Measurements from ENCODE around the gene PACS1. TPM values are rescaled to one million over a fixed set of nuclear protein-coding genes. Genes with fewer than 3 reads are reported as not detected.

The PACS1 gene
- total RNA-seq, 1 donor from 2014 or later, result 13.6 TPM

DNA sequence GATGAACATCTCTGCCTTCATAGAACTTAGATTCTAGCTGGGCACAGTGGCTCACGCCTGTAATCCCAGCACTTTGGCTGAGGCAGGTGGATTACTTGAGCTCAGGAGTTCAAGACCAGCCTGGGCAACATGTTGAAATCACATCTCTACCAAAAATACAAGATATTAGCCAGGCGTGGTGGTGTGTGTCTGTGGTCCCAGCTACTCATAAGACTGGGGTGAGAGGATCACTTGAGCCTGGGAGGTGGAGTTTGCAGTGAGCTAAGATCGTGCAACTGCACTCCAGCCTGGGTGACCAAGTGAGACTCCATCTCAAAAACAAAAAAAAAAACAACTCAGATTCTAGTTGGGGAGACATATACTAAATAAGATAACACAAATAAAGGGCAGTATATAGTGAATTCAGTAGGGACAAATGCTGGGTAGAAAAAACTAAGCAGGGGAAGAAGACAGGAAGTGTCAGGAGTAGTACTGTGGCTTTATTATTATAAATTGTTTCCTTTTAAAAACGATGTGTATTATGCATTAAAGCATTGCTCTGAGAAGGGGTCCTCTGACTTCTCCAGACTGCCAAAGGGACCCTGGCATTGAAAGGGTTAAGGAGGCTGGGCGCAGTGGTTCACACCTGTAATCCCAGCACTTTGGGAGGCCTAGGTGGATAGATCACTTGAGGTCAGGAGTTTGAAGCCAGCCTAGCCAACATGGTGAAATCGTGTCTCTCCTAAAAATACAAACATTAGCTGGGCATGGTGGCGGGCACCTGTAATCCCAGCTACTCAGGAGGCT lies 46.7 kb downstream of the PACS1 start:
- Histone ChIP-seq H3K36me3 (ENCODE audit: control insufficient read depth in 3 of 3, insufficient read depth in 3 of 3, low read length in 3 of 3) (no peaks in the 10 kb centered on the region), H3K9me3 (ENCODE audit: control insufficient read depth in 3 of 3, low read length in 3 of 3) (no peaks in the 10 kb centered on the region), H3K4me1 (ENCODE audit: control insufficient read depth in 3 of 3, insufficient read depth in 3 of 3, low read length in 3 of 3) (peaks cover 2 to 13% (median 5%) of the 10 kb centered on the region in 3 donors), H3K27ac (ENCODE audit: low read depth, low read length) (no peak overlapping the region), H3K27me3 (ENCODE audit: control insufficient read depth in 3 of 3, insufficient read depth in 3 of 3, low read length in 3 of 3) (no peaks in the 10 kb centered on the region), H3K4me3 (ENCODE audit: low read length in 3 of 3) (no peak overlapping the region), H3K9ac (ENCODE audit: low read depth in 1 of 3, low read length in 3 of 3) (no peak overlapping the region)

DNA sequence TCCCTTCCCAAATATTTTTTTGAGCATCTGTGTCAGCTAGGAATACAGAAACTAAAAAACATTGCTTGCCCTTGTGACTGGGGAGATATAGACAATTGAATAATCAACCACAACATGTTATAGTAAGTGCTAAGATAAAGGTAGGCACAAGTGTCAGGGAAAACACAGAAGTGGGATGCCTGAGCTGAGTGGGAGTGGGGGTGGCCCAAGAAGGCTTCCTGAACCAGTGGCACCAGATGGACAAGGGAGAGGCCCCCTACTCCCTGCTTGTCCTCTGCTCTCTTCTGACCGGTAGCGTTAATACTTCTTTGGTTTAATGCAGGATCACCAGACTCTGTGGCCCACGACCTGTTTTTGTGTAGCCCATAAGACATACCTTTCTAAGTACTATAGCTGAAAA lies 48.8 kb downstream of the PACS1 start:
- Histone ChIP-seq H3K4me3 (ENCODE audit: low read length in 3 of 3) (no peak overlapping the region), H3K4me1 (ENCODE audit: control insufficient read depth in 3 of 3, insufficient read depth in 3 of 3, low read length in 3 of 3) (peaks cover 0 to 5% (median 0%) of the 10 kb centered on the region in 3 donors), H3K9me3 (ENCODE audit: control insufficient read depth in 3 of 3, low read length in 3 of 3) (no peaks in the 10 kb centered on the region), H3K36me3 (ENCODE audit: control insufficient read depth in 3 of 3, insufficient read depth in 3 of 3, low read length in 3 of 3) (no peaks in the 10 kb centered on the region), H3K27me3 (ENCODE audit: control insufficient read depth in 3 of 3, insufficient read depth in 3 of 3, low read length in 3 of 3) (no peaks in the 10 kb centered on the region), H3K9ac (ENCODE audit: low read depth in 1 of 3, low read length in 3 of 3) (no peak overlapping the region), H3K27ac (ENCODE audit: low read depth, low read length) (no peak overlapping the region)

DNA sequence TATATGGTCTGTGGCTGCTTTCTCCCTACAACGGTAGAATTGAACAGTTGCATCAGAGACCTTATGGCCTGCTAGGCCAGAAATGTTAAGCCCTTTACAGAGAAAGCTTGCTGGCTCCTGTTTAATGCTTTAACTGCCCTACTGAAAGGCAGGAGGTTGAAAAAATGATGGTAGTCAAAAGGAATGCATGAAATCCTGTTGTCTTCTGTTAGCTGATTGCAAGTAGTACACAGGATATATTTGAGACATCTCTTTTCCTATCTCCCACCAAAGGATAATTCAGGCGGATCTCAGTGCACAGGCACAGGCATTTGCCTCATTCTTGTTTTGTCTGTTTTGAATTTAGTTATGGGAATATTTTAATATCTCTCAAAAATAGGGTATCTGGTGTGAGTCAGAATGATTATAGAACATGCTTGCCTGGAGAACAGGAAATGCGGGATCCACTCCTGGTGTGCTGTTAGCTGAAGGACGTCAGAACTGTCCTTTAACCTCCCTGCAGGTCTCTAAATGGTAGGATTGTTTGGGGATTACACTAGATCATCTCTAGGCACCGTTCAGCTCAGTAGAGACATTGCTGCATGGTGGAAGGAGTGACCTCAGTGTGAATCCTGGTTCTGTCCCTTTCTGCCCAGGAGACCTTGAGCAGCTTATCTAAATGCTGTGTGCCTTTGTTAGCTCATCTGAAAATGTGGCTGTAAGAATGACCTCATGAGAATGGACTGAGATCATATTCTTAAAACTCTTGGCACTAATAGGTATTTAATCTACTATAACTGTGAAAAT lies 49.5 kb downstream of the PACS1 start:
- no peak overlapping the region for H3K27ac ChIP-seq (ENCODE audit: low read depth, low read length)
- H3K27me3 ChIP-seq (ENCODE audit: control insufficient read depth in 3 of 3, insufficient read depth in 3 of 3, low read length in 3 of 3), result no peaks in the 10 kb centered on the region
- no peak overlapping the region for H3K4me3 ChIP-seq (ENCODE audit: low read length in 3 of 3)
- no peaks in the 10 kb centered on the region for H3K9me3 ChIP-seq (ENCODE audit: control insufficient read depth in 3 of 3, low read length in 3 of 3)
- peaks cover 0 to 5% (median 0%) of the 10 kb centered on the region in 3 donors for H3K4me1 ChIP-seq (ENCODE audit: control insufficient read depth in 3 of 3, insufficient read depth in 3 of 3, low read length in 3 of 3)
- no peaks in the 10 kb centered on the region for H3K36me3 ChIP-seq (ENCODE audit: control insufficient read depth in 3 of 3, insufficient read depth in 3 of 3, low read length in 3 of 3)
- no peak overlapping the region for H3K9ac ChIP-seq (ENCODE audit: low read depth in 1 of 3, low read length in 3 of 3)

DNA sequence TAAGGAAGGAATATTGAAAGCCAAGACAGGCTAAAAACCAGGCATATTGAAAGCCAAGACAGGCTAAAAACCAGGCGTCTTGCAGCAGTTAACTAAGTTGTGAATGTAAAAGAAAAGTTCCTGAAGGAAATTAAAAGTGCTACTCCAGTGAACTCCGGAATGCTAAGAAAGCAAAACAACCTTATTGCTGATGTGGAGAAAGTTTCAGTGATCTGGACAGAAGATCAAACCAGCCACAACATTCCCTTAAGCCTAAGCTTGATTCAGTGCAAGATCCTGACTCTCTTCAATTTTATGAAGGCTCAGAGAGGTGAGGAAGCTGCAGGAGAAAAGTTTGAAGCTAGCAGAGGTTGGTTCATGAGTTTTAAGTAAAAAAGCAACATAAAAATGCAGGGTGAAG lies 51.4 kb downstream of the PACS1 start:
- H3K4me1 ChIP-seq (ENCODE audit: control insufficient read depth in 3 of 3, insufficient read depth in 3 of 3, low read length in 3 of 3), result peaks cover 4 to 9% (median 4%) of the 10 kb centered on the region in 3 donors

DNA sequence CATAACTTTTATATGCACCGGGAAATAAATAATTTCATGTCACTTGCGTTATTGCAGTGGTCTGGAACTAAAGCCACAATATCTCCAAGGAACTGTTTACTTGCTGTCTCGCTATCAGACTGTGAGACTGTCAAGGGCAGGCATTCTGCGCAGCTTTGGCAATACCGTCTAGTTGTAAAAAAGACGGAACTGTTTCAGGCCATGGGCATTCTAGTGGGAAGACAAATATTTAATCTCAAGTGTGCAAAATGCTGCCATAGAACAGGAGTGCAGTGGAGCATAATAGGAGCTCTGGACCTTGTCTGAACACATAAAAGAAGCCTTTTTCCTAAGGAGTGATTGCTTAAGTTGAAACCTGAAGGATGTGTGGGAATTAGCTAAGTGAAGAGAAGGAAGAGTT lies 53.8 kb downstream of the PACS1 start:
- H3K27me3 ChIP-seq (ENCODE audit: control insufficient read depth in 3 of 3, insufficient read depth in 3 of 3, low read length in 3 of 3), result no peaks in the 10 kb centered on the region
- H3K4me3 ChIP-seq (ENCODE audit: low read length in 3 of 3), result no peak overlapping the region
- no peaks in the 10 kb centered on the region for H3K36me3 ChIP-seq (ENCODE audit: control insufficient read depth in 3 of 3, insufficient read depth in 3 of 3, low read length in 3 of 3)
- no peak overlapping the region for H3K9ac ChIP-seq (ENCODE audit: low read depth in 1 of 3, low read length in 3 of 3)
- no peak overlapping the region for H3K27ac ChIP-seq (ENCODE audit: low read depth, low read length)
- no peaks in the 10 kb centered on the region for H3K9me3 ChIP-seq (ENCODE audit: control insufficient read depth in 3 of 3, low read length in 3 of 3)
- peaks cover 16 to 19% (median 17%) of the 10 kb centered on the region in 3 donors for H3K4me1 ChIP-seq (ENCODE audit: control insufficient read depth in 3 of 3, insufficient read depth in 3 of 3, low read length in 3 of 3)

More for the DNA sequence above, 51.4 kb downstream of the PACS1 start:
- no peaks in the 10 kb centered on the region for H3K9me3 ChIP-seq (ENCODE audit: control insufficient read depth in 3 of 3, low read length in 3 of 3)
- H3K9ac ChIP-seq (ENCODE audit: low read depth in 1 of 3, low read length in 3 of 3), result no peak overlapping the region
- no peak overlapping the region for H3K27ac ChIP-seq (ENCODE audit: low read depth, low read length)
- H3K4me3 ChIP-seq (ENCODE audit: low read length in 3 of 3), result no peak overlapping the region
- no peaks in the 10 kb centered on the region for H3K36me3 ChIP-seq (ENCODE audit: control insufficient read depth in 3 of 3, insufficient read depth in 3 of 3, low read length in 3 of 3)
- H3K27me3 ChIP-seq (ENCODE audit: control insufficient read depth in 3 of 3, insufficient read depth in 3 of 3, low read length in 3 of 3), result no peaks in the 10 kb centered on the region

DNA sequence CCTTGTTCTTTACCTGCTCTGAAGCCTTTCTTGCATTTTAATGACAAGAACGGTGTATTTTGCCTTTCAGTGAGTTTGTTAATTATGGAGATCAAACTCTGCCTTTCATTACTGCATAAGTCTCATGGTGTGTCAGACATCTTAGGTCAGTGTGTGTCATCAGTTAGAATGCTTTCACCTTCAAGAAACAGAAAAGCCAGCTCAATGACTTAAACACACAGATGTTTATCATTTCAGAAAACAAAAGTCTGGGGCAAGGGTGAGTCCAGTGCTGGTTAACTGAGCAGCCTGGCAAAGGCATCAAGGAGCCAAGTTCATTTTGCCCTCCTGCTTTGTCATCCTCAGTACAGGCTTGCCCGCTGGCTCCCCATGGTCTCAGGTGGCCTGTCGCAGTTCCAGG lies 54.5 kb downstream of the PACS1 start:
- Histone ChIP-seq H3K4me1 (ENCODE audit: control insufficient read depth in 3 of 3, insufficient read depth in 3 of 3, low read length in 3 of 3) (peaks cover 16 to 18% (median 17%) of the 10 kb centered on the region in 3 donors), H3K27me3 (ENCODE audit: control insufficient read depth in 3 of 3, insufficient read depth in 3 of 3, low read length in 3 of 3) (no peaks in the 10 kb centered on the region), H3K9me3 (ENCODE audit: control insufficient read depth in 3 of 3, low read length in 3 of 3) (no peaks in the 10 kb centered on the region), H3K4me3 (ENCODE audit: low read length in 3 of 3) (no peak overlapping the region), H3K36me3 (ENCODE audit: control insufficient read depth in 3 of 3, insufficient read depth in 3 of 3, low read length in 3 of 3) (no peaks in the 10 kb centered on the region), H3K27ac (ENCODE audit: low read depth, low read length) (no peak overlapping the region), H3K9ac (ENCODE audit: low read depth in 1 of 3, low read length in 3 of 3) (no peak overlapping the region)

DNA sequence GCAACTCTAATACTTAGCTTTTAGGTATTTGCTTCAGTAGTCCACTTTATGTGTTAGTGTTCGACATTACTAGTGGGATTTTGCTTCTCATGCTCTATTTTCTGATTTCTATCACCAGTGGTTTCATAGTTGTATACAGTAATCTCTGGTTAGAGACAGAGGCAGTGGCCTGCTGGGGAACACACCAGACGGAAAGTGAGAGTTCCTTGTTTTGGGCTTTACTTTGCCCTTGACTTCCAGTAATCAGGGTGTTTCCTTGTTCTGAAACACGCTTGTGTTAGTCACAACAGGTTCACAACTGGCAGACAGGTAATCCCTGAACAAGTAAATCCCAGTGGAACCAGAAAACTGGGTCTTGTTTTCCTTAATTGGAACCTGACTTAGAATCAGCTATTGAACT lies 56.0 kb downstream of the PACS1 start:
- H3K9ac ChIP-seq (ENCODE audit: low read depth in 1 of 3, low read length in 3 of 3), result peak overlapping the region in 1 of 3 donors; percentile 44

DNA sequence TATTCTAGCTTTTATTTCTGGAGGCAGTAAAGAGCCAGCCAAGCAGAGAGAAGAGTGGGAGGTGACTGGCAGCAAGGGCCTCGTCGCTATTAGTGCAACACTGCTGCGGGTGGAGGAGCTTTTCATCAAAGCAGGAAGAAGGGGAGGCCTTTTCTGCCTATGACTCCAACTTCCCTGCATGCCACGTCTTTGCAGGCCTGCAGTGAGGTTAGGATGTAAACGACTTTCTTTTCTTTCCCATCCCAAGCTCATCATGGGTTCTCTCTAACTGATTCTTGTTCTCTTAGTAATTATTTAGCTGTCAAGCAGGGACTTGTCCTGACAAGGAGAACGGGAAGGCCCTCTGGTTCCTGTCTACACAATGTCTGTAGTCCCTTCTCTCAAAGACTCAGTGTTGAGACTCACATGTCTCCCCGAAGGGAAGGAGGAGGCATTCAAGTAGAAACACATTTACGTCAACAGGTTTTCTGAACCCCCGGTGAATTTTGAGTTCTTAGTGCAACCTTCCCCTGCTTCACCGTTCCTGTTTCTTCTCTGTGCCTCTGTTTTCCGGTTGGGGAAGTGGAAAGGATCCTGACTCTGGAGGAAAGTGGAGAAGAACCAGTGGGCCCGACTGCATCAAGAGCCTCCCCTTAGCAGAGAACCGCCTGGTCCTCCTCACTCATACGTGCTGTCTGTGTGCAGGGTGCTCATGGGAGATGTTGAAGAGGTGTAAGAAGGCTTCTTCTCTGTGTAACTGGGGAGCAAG lies 56.9 kb downstream of the PACS1 start:
- H3K4me1 ChIP-seq (ENCODE audit: control insufficient read depth in 3 of 3, insufficient read depth in 3 of 3, low read length in 3 of 3), result peaks cover 16 to 18% (median 17%) of the 10 kb centered on the region in 3 donors
- H3K4me3 ChIP-seq (ENCODE audit: low read length in 3 of 3), result peak overlapping the region in 2 of 3 donors; percentile 15 to 18
- H3K27me3 ChIP-seq (ENCODE audit: control insufficient read depth in 3 of 3, insufficient read depth in 3 of 3, low read length in 3 of 3), result no peaks in the 10 kb centered on the region
- no peaks in the 10 kb centered on the region for H3K9me3 ChIP-seq (ENCODE audit: control insufficient read depth in 3 of 3, low read length in 3 of 3)
- no peaks in the 10 kb centered on the region for H3K36me3 ChIP-seq (ENCODE audit: control insufficient read depth in 3 of 3, insufficient read depth in 3 of 3, low read length in 3 of 3)
- peak overlapping the region in 2 of 3 donors; percentile 39 to 40 for H3K9ac ChIP-seq (ENCODE audit: low read depth in 1 of 3, low read length in 3 of 3)
- peak overlapping the region; percentile 68 for H3K27ac ChIP-seq (ENCODE audit: low read depth, low read length)

More for the DNA sequence above, 56.0 kb downstream of the PACS1 start:
- no peaks in the 10 kb centered on the region for H3K27me3 ChIP-seq (ENCODE audit: control insufficient read depth in 3 of 3, insufficient read depth in 3 of 3, low read length in 3 of 3)
- H3K36me3 ChIP-seq (ENCODE audit: control insufficient read depth in 3 of 3, insufficient read depth in 3 of 3, low read length in 3 of 3), result no peaks in the 10 kb centered on the region
- no peak overlapping the region for H3K4me3 ChIP-seq (ENCODE audit: low read length in 3 of 3)
- no peaks in the 10 kb centered on the region for H3K9me3 ChIP-seq (ENCODE audit: control insufficient read depth in 3 of 3, low read length in 3 of 3)
- peaks cover 16 to 18% (median 17%) of the 10 kb centered on the region in 3 donors for H3K4me1 ChIP-seq (ENCODE audit: control insufficient read depth in 3 of 3, insufficient read depth in 3 of 3, low read length in 3 of 3)
- peak overlapping the region; percentile 68 for H3K27ac ChIP-seq (ENCODE audit: low read depth, low read length)

DNA sequence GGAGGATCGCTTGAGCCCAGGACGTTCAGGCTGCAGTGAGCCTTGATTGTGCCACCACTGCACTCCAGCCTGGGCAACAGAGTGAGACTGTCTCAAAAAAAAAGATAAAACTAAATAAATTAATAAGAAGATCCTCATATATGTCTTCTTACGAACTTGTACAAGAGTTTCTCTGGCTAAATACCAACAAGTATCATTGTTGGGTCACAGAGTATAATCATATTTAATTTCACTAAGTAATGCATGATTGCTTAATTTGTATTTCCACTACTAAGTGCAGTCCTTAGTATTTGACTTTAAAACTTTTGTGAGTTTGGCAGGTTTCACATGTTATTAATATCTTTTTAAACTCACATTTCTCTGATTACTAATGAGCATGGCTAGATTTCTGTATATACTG lies 60.9 kb downstream of the PACS1 start:
- Histone ChIP-seq H3K9me3 (ENCODE audit: control insufficient read depth in 3 of 3, low read length in 3 of 3) (no peaks in the 10 kb centered on the region), H3K4me1 (ENCODE audit: control insufficient read depth in 3 of 3, insufficient read depth in 3 of 3, low read length in 3 of 3) (peaks cover 16 to 25% (median 22%) of the 10 kb centered on the region in 3 donors), H3K4me3 (ENCODE audit: low read length in 3 of 3) (no peak overlapping the region), H3K9ac (ENCODE audit: low read depth in 1 of 3, low read length in 3 of 3) (no peak overlapping the region), H3K36me3 (ENCODE audit: control insufficient read depth in 3 of 3, insufficient read depth in 3 of 3, low read length in 3 of 3) (no peaks in the 10 kb centered on the region), H3K27ac (ENCODE audit: low read depth, low read length) (no peak overlapping the region), H3K27me3 (ENCODE audit: control insufficient read depth in 3 of 3, insufficient read depth in 3 of 3, low read length in 3 of 3) (no peaks in the 10 kb centered on the region)
